Smooth muscle cell (in vitro differentiated cells): ENCODE measurements around the gene DOCK2. TPM values are rescaled to one million over a fixed set of nuclear protein-coding genes. Genes with fewer than 3 reads are reported as not detected.
"Not testable (repeated sequence)": the region's sequence is repeated elsewhere in the genome, so short reads cannot be mapped to it uniquely, and the experiment has no call there.

ENCODE experiments used
- DNase-seq: peaks from one replicate; lab custom pipeline; 2025; ENCODE audit not compliant: unreplicated experiment; lab: John Stamatoyannopoulos, UW
- H2AFZ ChIP-seq: fragments of 200-600 bp; sonication (generic); 2 replicates; pipeline ENCODE4 v1.6.0; 2016; ENCODE audit warnings: antibody characterized with exemption, low read depth, mild to moderate bottlenecking
- H3F3A ChIP-seq: fragments of 200-600 bp; sonication (generic); 2 replicates; pipeline ENCODE4 v1.6.0; 2017; ENCODE audit warnings: antibody characterized with exemption, low read depth
- H3K27ac ChIP-seq: fragments of 200-600 bp; sonication (generic); 2 replicates; pipeline ENCODE4 v1.5.1; 2016; ENCODE audit warnings: low read depth, mild to moderate bottlenecking
- H3K27me3 ChIP-seq: fragments of 200-600 bp; sonication (generic); 2 replicates; pipeline ENCODE4 v1.6.1; 2016; ENCODE audit warnings: low read depth, mild to moderate bottlenecking
- H3K36me3 ChIP-seq: fragments of 200-600 bp; sonication (generic); 2 replicates; pipeline ENCODE4 v1.5.1; 2016; ENCODE audit warnings: low read depth
- H3K4me1 ChIP-seq: fragments of 200-600 bp; sonication (generic); 2 replicates; pipeline ENCODE4 v1.5.1; 2016; ENCODE audit warnings: low read depth
- H3K4me2 ChIP-seq: fragments of 200-600 bp; sonication (generic); 2 replicates; pipeline ENCODE4 v1.6.0; 2016; ENCODE audit warnings: mild to moderate bottlenecking
- H3K4me3 ChIP-seq: fragments of 200-600 bp; sonication (generic); 2 replicates; pipeline ENCODE4 v1.5.1; 2016; ENCODE audit warnings: mild to moderate bottlenecking
- H3K79me2 ChIP-seq: fragments of 200-600 bp; sonication (generic); 2 replicates; pipeline ENCODE4 v1.6.0; 2016; ENCODE audit warnings: low read depth, mild to moderate bottlenecking
- H3K9ac ChIP-seq: fragments of 200-600 bp; sonication (generic); 2 replicates; pipeline ENCODE4 v1.6.0; 2016; ENCODE audit warnings: low read depth
- H3K9me3 ChIP-seq: fragments of 200-600 bp; sonication (generic); replicated peaks from 2 replicates; pipeline ENCODE4 v1.5.1; 2016; ENCODE audit warnings: low read depth
- H4K20me1 ChIP-seq: fragments of 200-600 bp; sonication (generic); 2 replicates; pipeline ENCODE4 v1.6.0; 2016; ENCODE audit warnings: low read depth
- CTCF ChIP-seq: fragments of 200-600 bp; sonication (generic); IDR thresholded peaks from 2 replicates; pipeline ENCODE4 v1.5.1; 2017; ENCODE audit warnings: borderline replicate concordance, mild to moderate bottlenecking, antibody characterized with exemption; ENCODE audit not compliant: insufficient read depth, poor library complexity, severe bottlenecking
- WGBS: methylation state at CpG from one replicate; pipeline ENCODE4 v1.1.7; 2016; ENCODE audit warnings: low lambda C conversion rate; 5-methylcytosine and 5-hydroxymethylcytosine counted together
- polyA plus RNA-seq: library from polyadenylated mRNA; unstranded; fragments of >200 nt; fragmentation: Nextera tagmentation; extraction: Ambion mirVana; gene quantifications from 2 replicates; pipeline ENCODE4 v1.2.1, GENCODE V29; 2016
- total RNA-seq: library from RNA; depleted of rRNA; stranded (reverse); fragments of >200 nt; gene quantifications from 2 replicates; pipeline ENCODE4 v1.2.3, GENCODE V29; 2014

The DOCK2 gene
- total and polyA plus RNA-seq, 2 experiments from 2014 or later, result 0.73 to 3.0 TPM

GRCh38 chr5:169653091-169653490 lies 16.0 kb downstream of the DOCK2 start:
- no peaks in the 10 kb centered on the region for H3K9me3 ChIP-seq
- H3K27me3 ChIP-seq, result no peaks in the 10 kb centered on the region
- H2AFZ ChIP-seq, result no peak overlapping the region
- H3F3A ChIP-seq, result peaks cover 13% of the 10 kb centered on the region
- H3K4me1 ChIP-seq, result peaks cover 6% of the 10 kb centered on the region
- DNase-seq, result no peak
- TF ChIP-seq CTCF, result no peak
- H3K27ac ChIP-seq, result no peak overlapping the region
- 55% methylated on average over 5 of the region's 5 CpGs for WGBS
- no peak overlapping the region for H3K4me2 ChIP-seq
- H3K9ac ChIP-seq, result no peak overlapping the region
- H3K36me3 ChIP-seq, result no peaks in the 10 kb centered on the region
- no peaks in the 10 kb centered on the region for H4K20me1 ChIP-seq
- no peak overlapping the region for H3K4me3 ChIP-seq
- no peaks in the 10 kb centered on the region for H3K79me2 ChIP-seq

GRCh38 chr5:169655353-169655752 lies 18.3 kb downstream of the DOCK2 start:
- 96% methylated on average over 2 of the region's 2 CpGs for WGBS

GRCh38 chr5:169656125-169656901 lies 19.2 kb downstream of the DOCK2 start:
- Histone ChIP-seq H4K20me1 (no peaks in the 10 kb centered on the region), H3F3A (no peaks in the 10 kb centered on the region), H3K36me3 (no peaks in the 10 kb centered on the region), H3K79me2 (no peaks in the 10 kb centered on the region), H3K27ac (no peak overlapping the region), H3K4me2 (no peak overlapping the region), H3K4me3 (no peak overlapping the region), H3K4me1 (peaks cover 3% of the 10 kb centered on the region), H3K9ac (no peak overlapping the region), H3K9me3 (no peaks in the 10 kb centered on the region), H3K27me3 (no peaks in the 10 kb centered on the region), H2AFZ (no peak overlapping the region)
- DNase-seq, result no peak
- WGBS, result 83% methylated on average over 15 of the region's 15 CpGs
- no peak for TF ChIP-seq CTCF

More at GRCh38 chr5:169655353-169655752, 18.3 kb downstream of the DOCK2 start:
- no peaks in the 10 kb centered on the region for H3K27me3 ChIP-seq
- no peaks in the 10 kb centered on the region for H3K79me2 ChIP-seq
- no peaks in the 10 kb centered on the region for H3K36me3 ChIP-seq
- no peak for DNase-seq
- H2AFZ ChIP-seq, result no peak overlapping the region
- no peak overlapping the region for H3K27ac ChIP-seq
- no peaks in the 10 kb centered on the region for H3K9me3 ChIP-seq
- no peak for TF ChIP-seq CTCF
- H4K20me1 ChIP-seq, result no peaks in the 10 kb centered on the region
- H3K4me2 ChIP-seq, result no peak overlapping the region
- no peak overlapping the region for H3K9ac ChIP-seq
- H3K4me1 ChIP-seq, result peaks cover 6% of the 10 kb centered on the region
- no peak overlapping the region for H3K4me3 ChIP-seq
- peaks cover 5% of the 10 kb centered on the region for H3F3A ChIP-seq

GRCh38 chr5:169657127-169657526 lies 20.1 kb downstream of the DOCK2 start:
- Histone ChIP-seq H4K20me1 (no peaks in the 10 kb centered on the region), H3K27ac (no peak overlapping the region), H3K4me2 (no peak overlapping the region), H3K9ac (no peak overlapping the region), H3K9me3 (no peaks in the 10 kb centered on the region), H3K36me3 (no peaks in the 10 kb centered on the region), H3K4me3 (no peak overlapping the region), H3K79me2 (no peaks in the 10 kb centered on the region), H3F3A (no peaks in the 10 kb centered on the region), H3K4me1 (no peaks in the 10 kb centered on the region), H2AFZ (no peak overlapping the region), H3K27me3 (no peaks in the 10 kb centered on the region)
- 95% methylated on average over 1 of the region's 1 CpG for WGBS
- no peak for DNase-seq
- TF ChIP-seq CTCF, result no peak

GRCh38 chr5:169662451-169662850 lies 25.4 kb downstream of the DOCK2 start:
- not testable (repeated sequence) for H3K4me1 ChIP-seq, H3K36me3 ChIP-seq, H3K27me3 ChIP-seq, H3K4me2 ChIP-seq, H3K9ac ChIP-seq, H3F3A ChIP-seq, H3K27ac ChIP-seq, H4K20me1 ChIP-seq, H2AFZ ChIP-seq, H3K4me3 ChIP-seq, H3K9me3 ChIP-seq, H3K79me2 ChIP-seq, DNase-seq
- 90% methylated on average over 3 of the region's 3 CpGs for WGBS
